ENCODE results near the gene MACROD2. TPM values are rescaled to one million over a fixed set of nuclear protein-coding genes. Genes with fewer than 3 reads are reported as not detected.

The MACROD2 gene
- total and polyA plus RNA-seq, 7 donors = 0.20 to 4.8 (median 0.87) TPM

GRCh38 chr20:15772826-15773225 is 1777.5 kb downstream of the MACROD2 start:
- TF ChIP-seq CTCF (IDR thresholded peaks at IDR 0.05) = no peak
- WGBS, 3 donors = 59 to 74% (median 68%) methylated on average over 3 of the region's 3 CpGs
- H3K36me3 ChIP-seq (ENCODE audit: insufficient read depth in 1 of 2, low read depth in 1 of 2) = no peaks in the 10 kb centered on the region
- H3K27ac ChIP-seq = no peak overlapping the region
- no peak overlapping the region for H3K4me3 ChIP-seq
- DNase-seq = no peak
- no peaks in the 10 kb centered on the region for H3K4me1 ChIP-seq
- no peak for ATAC-seq
- intact Hi-C loops (cut with DNase I) = no loop called here
- no peaks in the 10 kb centered on the region for H3K9me3 ChIP-seq
- no peaks in the 10 kb centered on the region for H3K27me3 ChIP-seq (ENCODE audit: insufficient read depth in 3 of 3, low read length in 2 of 3)

- ATAC-seq (no peak), DNase-seq (no peak)
- H3K27ac ChIP-seq = no peak overlapping the region
- H3K27me3 ChIP-seq (ENCODE audit: insufficient read depth in 3 of 3, low read length in 2 of 3) = no peaks in the 10 kb centered on the region
- H3K36me3 ChIP-seq (ENCODE audit: insufficient read depth in 1 of 2, low read depth in 1 of 2) = no peaks in the 10 kb centered on the region
- no peak for TF ChIP-seq CTCF (IDR thresholded peaks at IDR 0.05)
- H3K4me3 ChIP-seq = no peak overlapping the region
- 77 to 89% (median 87%) methylated on average over 4 of the region's 4 CpGs for whole genome bisulfite sequencing, 3 donors
- intact Hi-C loops (cut with DNase I) = no loop called here
- no peaks in the 10 kb centered on the region for H3K9me3 ChIP-seq
- H3K4me1 ChIP-seq = no peaks in the 10 kb centered on the region
Measured at GRCh38 chr20:15774926-15775325, 1779.6 kb downstream of the MACROD2 start.

- intact Hi-C loops (cut with DNase I) = no loop called here
- TF ChIP-seq CTCF (IDR thresholded peaks at IDR 0.05) = no peak
- no peaks in the 10 kb centered on the region for H3K9me3 ChIP-seq
- H3K27me3 ChIP-seq (ENCODE audit: insufficient read depth in 3 of 3, low read length in 2 of 3) = no peaks in the 10 kb centered on the region
- no peak for DNase-seq
- no peak for ATAC-seq
- no peaks in the 10 kb centered on the region for H3K4me1 ChIP-seq
- H3K36me3 ChIP-seq (ENCODE audit: insufficient read depth in 1 of 2, low read depth in 1 of 2) = no peaks in the 10 kb centered on the region
- 95 to 96% (median 95%) methylated on average over 3 of the region's 3 CpGs for WGBS, 3 donors
- H3K4me3 ChIP-seq = no peak overlapping the region
- no peak overlapping the region for H3K27ac ChIP-seq
Measured at GRCh38 chr20:15776770-15777466, 1781.6 kb downstream of the MACROD2 start.

GRCh38 chr20:15784020-15784419 is 1788.7 kb downstream of the MACROD2 start:
- Histone ChIP-seq H3K27ac (no peak overlapping the region), H3K4me3 (no peak overlapping the region), H3K36me3 (ENCODE audit: insufficient read depth in 1 of 2, low read depth in 1 of 2) (no peaks in the 10 kb centered on the region), H3K27me3 (ENCODE audit: insufficient read depth in 3 of 3, low read length in 2 of 3) (no peaks in the 10 kb centered on the region), H3K9me3 (no peaks in the 10 kb centered on the region), H3K4me1 (no peaks in the 10 kb centered on the region)
- no peak for TF ChIP-seq CTCF (IDR thresholded peaks at IDR 0.05)
- ATAC-seq (no peak), DNase-seq (no peak)
- WGBS, 3 donors = 82 to 85% (median 85%) methylated on average over 3 of the region's 3 CpGs
- intact Hi-C loops (cut with DNase I) = no loop called here

- 47 to 54% (median 51%) methylated on average over 4 of the region's 4 CpGs for WGBS, 3 donors
- TF ChIP-seq CTCF (IDR thresholded peaks at IDR 0.05) = no peak
- no peaks in the 10 kb centered on the region for H3K4me1 ChIP-seq
- H3K36me3 ChIP-seq (ENCODE audit: insufficient read depth in 1 of 2, low read depth in 1 of 2) = no peaks in the 10 kb centered on the region
- intact Hi-C loops (cut with DNase I) = no loop called here
- ATAC-seq (no peak), DNase-seq (no peak)
- no peaks in the 10 kb centered on the region for H3K9me3 ChIP-seq
- H3K4me3 ChIP-seq = no peak overlapping the region
- H3K27me3 ChIP-seq (ENCODE audit: insufficient read depth in 3 of 3, low read length in 2 of 3) = no peaks in the 10 kb centered on the region
- no peak overlapping the region for H3K27ac ChIP-seq
Measured at GRCh38 chr20:15789079-15789478, 1793.8 kb downstream of the MACROD2 start.

Measured in psoas muscle (tissue), 8 donors.